ENCODE measurements around the gene BRI3.

BRI3 gene, protein sequence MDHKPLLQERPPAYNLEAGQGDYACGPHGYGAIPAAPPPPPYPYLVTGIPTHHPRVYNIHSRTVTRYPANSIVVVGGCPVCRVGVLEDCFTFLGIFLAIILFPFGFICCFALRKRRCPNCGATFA

GRCh38 chr7:98280791-98281756 lies at the start of gene BRI3:
TSS of gene BRI3 (plus strand) at chr7:98281686. CDS start at chr7:98281796, 110 bp downstream.
- peak within 1 kb of the TSS; percentile 36; the same call in 1 of the 2 replicates for H3K27ac ChIP-seq
- H3K79me2 ChIP-seq (ENCODE audit: insufficient read depth, low read depth): peaks cover 13% of the 10 kb centered on the region
- H4K20me1 ChIP-seq (ENCODE audit: insufficient read depth): no peaks in the 10 kb centered on the region
- TF ChIP-seq CTCF (conservative IDR thresholded peaks at IDR 0.05; ENCODE audit: low read depth, low read length): no peak
- H3K9ac ChIP-seq: peak within 1 kb of the TSS; percentile 79
- peak within 1 kb of the TSS; percentile 94 for H2AFZ ChIP-seq (ENCODE audit: low read depth)
- H3K4me3 ChIP-seq (IDR thresholded peaks at IDR 0.05; ENCODE audit: insufficient read depth, low read depth, low read length): no peak within 1 kb of the TSS
- no peaks in the 10 kb centered on the region for H3K36me3 ChIP-seq (ENCODE audit: insufficient read depth)
- H3K4me2 ChIP-seq: peak within 1 kb of the TSS; percentile 100
- H3K27me3 ChIP-seq (ENCODE audit: insufficient read depth, low read depth): no peaks in the 10 kb centered on the region
- peaks cover 16% of the 10 kb centered on the region for H3K4me1 ChIP-seq (ENCODE audit: low read depth, poor library complexity, severe bottlenecking)

DNA sequence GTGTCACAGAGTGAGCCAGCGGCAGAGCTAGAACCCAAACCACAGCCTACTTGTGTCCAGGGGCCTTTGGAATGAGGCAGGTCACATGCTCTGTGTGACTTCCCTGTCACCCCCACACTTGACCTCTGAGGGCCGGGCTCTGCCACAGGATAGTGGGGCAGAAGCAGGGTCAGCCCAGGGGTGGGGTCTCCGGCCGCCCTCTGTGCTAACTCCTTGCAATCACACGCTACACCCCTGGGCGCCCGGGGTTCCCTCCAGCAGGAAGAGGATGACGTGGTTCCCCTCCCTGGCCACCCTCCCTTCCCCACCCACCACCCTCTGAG lies 49.3 kb upstream of the BRI3 start:
- no peaks in the 10 kb centered on the region for H3K36me3 ChIP-seq (ENCODE audit: insufficient read depth)

DNA sequence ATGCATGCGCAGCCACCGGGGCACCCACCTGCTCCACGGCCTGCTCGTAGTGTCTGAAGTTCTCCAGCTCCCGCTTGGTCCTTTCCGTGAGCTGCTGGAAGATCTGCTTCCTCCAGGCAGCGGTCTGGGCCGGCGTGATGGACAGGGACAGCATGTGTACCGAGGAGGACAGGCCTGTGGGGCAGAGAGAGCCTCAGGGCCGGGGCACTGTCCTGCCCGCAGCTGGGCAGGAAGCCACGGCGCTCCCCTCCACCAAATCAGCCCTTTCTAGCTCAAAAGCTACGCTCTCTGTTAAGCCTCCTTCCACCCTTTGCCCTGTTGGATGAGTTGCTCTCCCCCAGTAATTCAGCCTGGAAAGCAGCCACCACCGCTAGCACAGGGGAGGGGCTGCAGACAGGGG lies 48.7 kb upstream of the BRI3 start:
- Histone ChIP-seq H2AFZ (ENCODE audit: low read depth) (no peak overlapping the region), H3K4me1 (ENCODE audit: low read depth, poor library complexity, severe bottlenecking) (no peaks in the 10 kb centered on the region), H3K27ac (no peak overlapping the region), H3K4me3 (IDR thresholded peaks at IDR 0.05; ENCODE audit: insufficient read depth, low read depth, low read length) (no peak overlapping the region), H3K9ac (no peak overlapping the region), H3K27me3 (ENCODE audit: insufficient read depth, low read depth) (no peaks in the 10 kb centered on the region), H3K79me2 (ENCODE audit: insufficient read depth, low read depth) (no peaks in the 10 kb centered on the region), H3K36me3 (ENCODE audit: insufficient read depth) (no peaks in the 10 kb centered on the region), H4K20me1 (ENCODE audit: insufficient read depth) (no peaks in the 10 kb centered on the region), H3K4me2 (no peak overlapping the region)
- TF ChIP-seq CTCF (conservative IDR thresholded peaks at IDR 0.05; ENCODE audit: low read depth, low read length): no peak

More for the DNA sequence above, 49.3 kb upstream of the BRI3 start:
- Histone ChIP-seq H3K79me2 (ENCODE audit: insufficient read depth, low read depth) (no peaks in the 10 kb centered on the region), H3K27me3 (ENCODE audit: insufficient read depth, low read depth) (no peaks in the 10 kb centered on the region), H2AFZ (ENCODE audit: low read depth) (no peak overlapping the region), H4K20me1 (ENCODE audit: insufficient read depth) (no peaks in the 10 kb centered on the region), H3K4me2 (no peak overlapping the region), H3K9ac (no peak overlapping the region), H3K27ac (no peak overlapping the region), H3K4me1 (ENCODE audit: low read depth, poor library complexity, severe bottlenecking) (no peaks in the 10 kb centered on the region), H3K4me3 (IDR thresholded peaks at IDR 0.05; ENCODE audit: insufficient read depth, low read depth, low read length) (no peak overlapping the region)
- TF ChIP-seq CTCF (conservative IDR thresholded peaks at IDR 0.05; ENCODE audit: low read depth, low read length): no peak

GRCh38 chr7:98233219-98234070 lies 48.0 kb upstream of the BRI3 start:
- Histone ChIP-seq H2AFZ (ENCODE audit: low read depth) (no peak overlapping the region), H3K36me3 (ENCODE audit: insufficient read depth) (no peaks in the 10 kb centered on the region), H3K4me2 (no peak overlapping the region), H3K27me3 (ENCODE audit: insufficient read depth, low read depth) (no peaks in the 10 kb centered on the region), H3K27ac (no peak overlapping the region), H3K79me2 (ENCODE audit: insufficient read depth, low read depth) (no peaks in the 10 kb centered on the region), H3K4me1 (ENCODE audit: low read depth, poor library complexity, severe bottlenecking) (no peaks in the 10 kb centered on the region), H3K4me3 (IDR thresholded peaks at IDR 0.05; ENCODE audit: insufficient read depth, low read depth, low read length) (no peak overlapping the region), H3K9ac (no peak overlapping the region), H4K20me1 (ENCODE audit: insufficient read depth) (no peaks in the 10 kb centered on the region)
- TF ChIP-seq CTCF (conservative IDR thresholded peaks at IDR 0.05; ENCODE audit: low read depth, low read length): no peak

Data from KMS-11 (cell line).